Measurements from ENCODE around the gene KXD1.

DNA sequence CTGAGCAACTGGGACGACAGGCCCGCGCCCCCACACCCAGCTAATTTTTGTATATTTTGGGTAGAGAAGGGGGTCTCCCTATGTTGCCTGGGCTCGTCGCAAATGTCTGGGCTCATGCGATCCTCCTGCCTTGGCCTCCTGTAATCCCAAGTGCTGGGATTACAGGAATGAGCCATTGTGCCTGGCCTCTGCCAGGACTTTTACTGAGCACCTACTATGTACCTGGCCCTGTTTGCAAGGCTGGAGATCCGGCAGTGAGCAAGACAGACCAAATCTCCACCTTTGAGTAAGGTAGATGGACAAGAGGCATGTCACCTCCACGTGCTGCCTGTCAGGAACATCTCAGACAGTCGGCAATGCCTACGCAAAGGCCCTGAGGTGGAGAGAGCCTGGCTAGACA lies 21.2 kb upstream of the KXD1 start:
- TF ChIP-seq POLR2A (IDR thresholded peaks at IDR 0.05) (no peak), CTCF (IDR thresholded peaks at IDR 0.05) (no peak)
